Measurements from ENCODE around the gene DOLPP1. TPM values are rescaled to one million over a fixed set of nuclear protein-coding genes. Genes with fewer than 3 reads are reported as not detected.

Gene DOLPP1
- total RNA-seq, 1 donor from 2014 or later, result 23.6 TPM

GRCh38 chr9:129060991-129061390, 19.9 kb upstream of the DOLPP1 start:
- intact Hi-C loops (cut with micrococcal nuclease), result no loop called here

GRCh38 chr9:129063061-129063460, 17.9 kb upstream of the DOLPP1 start:
- intact Hi-C loops (cut with micrococcal nuclease), result no loop called here

GRCh38 chr9:129064499-129064908, 16.4 kb upstream of the DOLPP1 start:
- intact Hi-C loops (cut with micrococcal nuclease), result no loop called here

- intact Hi-C loops (cut with micrococcal nuclease), result no loop called here
Measured at GRCh38 chr9:129068110-129068509, 12.8 kb upstream of the DOLPP1 start.

GRCh38 chr9:129068990-129069861, 11.7 kb upstream of the DOLPP1 start:
- intact Hi-C loops (cut with micrococcal nuclease), result no loop called here

- intact Hi-C loops (cut with micrococcal nuclease), result no loop called here
Measured at GRCh38 chr9:129069862-129070641, 10.9 kb upstream of the DOLPP1 start.

GRCh38 chr9:129070696-129071525, 10.0 kb upstream of the DOLPP1 start:
- intact Hi-C loops (cut with micrococcal nuclease), result no loop called here

GRCh38 chr9:129071526-129072126, 9.3 kb upstream of the DOLPP1 start:
- intact Hi-C loops (cut with micrococcal nuclease), result no loop called here

- intact Hi-C loops (cut with micrococcal nuclease), result no loop called here
Measured at GRCh38 chr9:129072171-129072570, 8.7 kb upstream of the DOLPP1 start.

GRCh38 chr9:129073404-129073803, 7.5 kb upstream of the DOLPP1 start:
- intact Hi-C loops (cut with micrococcal nuclease), result no loop called here

- intact Hi-C loops (cut with micrococcal nuclease), result no loop called here
Measured at GRCh38 chr9:129074106-129074505, 6.8 kb upstream of the DOLPP1 start.

GRCh38 chr9:129075996-129076639, 4.8 kb upstream of the DOLPP1 start:
- intact Hi-C loops (cut with micrococcal nuclease), result no loop called here

- intact Hi-C loops (cut with micrococcal nuclease), result no loop called here
Measured at GRCh38 chr9:129076640-129077037, 4.3 kb upstream of the DOLPP1 start.

- intact Hi-C loops (cut with micrococcal nuclease), result no loop called here
Measured at GRCh38 chr9:129077236-129077635, 3.7 kb upstream of the DOLPP1 start.

GRCh38 chr9:129078691-129079503, 2.0 kb upstream of the DOLPP1 start:
- intact Hi-C loops (cut with micrococcal nuclease), result no loop called here

- intact Hi-C loops (cut with micrococcal nuclease), result no loop called here
Measured at GRCh38 chr9:129079829-129080228, 1.1 kb upstream of the DOLPP1 start.

GRCh38 chr9:129080298-129080600, 662 bp upstream of the DOLPP1 start:
- intact Hi-C loops (cut with micrococcal nuclease), result no loop called here

GRCh38 chr9:129081388-129081904, 535 bp downstream of the DOLPP1 start:
- intact Hi-C loops (cut with micrococcal nuclease), result loop anchor here (1.0 kb wide), 3 partner anchors 29 to 545 kb away; partner anchors contain the start of genes CRAT, MIGA2 and NTMT1

- intact Hi-C loops (cut with micrococcal nuclease), result no loop called here
Measured at GRCh38 chr9:129084087-129084486, 3.2 kb downstream of the DOLPP1 start.

- intact Hi-C loops (cut with micrococcal nuclease), result no loop called here
Measured at GRCh38 chr9:129089246-129089645, 8.3 kb downstream of the DOLPP1 start.

Data from T-helper 2 cell treated with Interferon-gamma antibody and Interleukin-4, amounts not matched to agents 100 ng/mL and 5 ng/mL, for 36 hours (primary cell).